ENCODE data around the gene CFAP43. TPM values are rescaled to one million over a fixed set of nuclear protein-coding genes. Genes with fewer than 3 reads are reported as not detected.

The CFAP43 gene
- total RNA-seq, 2 donors from 2014 or later: 0.12 TPM; not detected in 1

DNA sequence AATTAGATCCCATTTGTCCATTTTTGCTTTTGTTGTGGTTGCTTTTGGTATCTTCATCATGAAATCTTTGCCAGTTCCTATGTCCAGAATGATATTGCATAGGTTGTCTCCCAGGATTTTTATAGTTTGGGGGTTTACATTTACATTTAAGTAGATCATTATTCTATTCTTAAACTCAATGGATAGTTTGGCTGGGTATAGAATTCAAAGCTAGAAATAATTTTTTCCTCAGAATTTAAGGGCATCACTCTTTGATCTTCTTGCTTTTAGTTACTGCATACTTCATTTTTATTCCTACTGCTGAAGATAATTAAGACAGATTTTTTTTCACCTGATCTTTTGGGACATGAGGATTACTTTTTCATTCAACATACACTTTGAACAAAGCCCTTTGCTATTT, 80.4 kb downstream of the CFAP43 start:
- no peak overlapping the region for H3K4me3 ChIP-seq
- DNase-seq (ENCODE audit: low spot score): no peak
- no peaks in the 10 kb centered on the region for H3K36me3 ChIP-seq
- TF ChIP-seq, protein P1, sequence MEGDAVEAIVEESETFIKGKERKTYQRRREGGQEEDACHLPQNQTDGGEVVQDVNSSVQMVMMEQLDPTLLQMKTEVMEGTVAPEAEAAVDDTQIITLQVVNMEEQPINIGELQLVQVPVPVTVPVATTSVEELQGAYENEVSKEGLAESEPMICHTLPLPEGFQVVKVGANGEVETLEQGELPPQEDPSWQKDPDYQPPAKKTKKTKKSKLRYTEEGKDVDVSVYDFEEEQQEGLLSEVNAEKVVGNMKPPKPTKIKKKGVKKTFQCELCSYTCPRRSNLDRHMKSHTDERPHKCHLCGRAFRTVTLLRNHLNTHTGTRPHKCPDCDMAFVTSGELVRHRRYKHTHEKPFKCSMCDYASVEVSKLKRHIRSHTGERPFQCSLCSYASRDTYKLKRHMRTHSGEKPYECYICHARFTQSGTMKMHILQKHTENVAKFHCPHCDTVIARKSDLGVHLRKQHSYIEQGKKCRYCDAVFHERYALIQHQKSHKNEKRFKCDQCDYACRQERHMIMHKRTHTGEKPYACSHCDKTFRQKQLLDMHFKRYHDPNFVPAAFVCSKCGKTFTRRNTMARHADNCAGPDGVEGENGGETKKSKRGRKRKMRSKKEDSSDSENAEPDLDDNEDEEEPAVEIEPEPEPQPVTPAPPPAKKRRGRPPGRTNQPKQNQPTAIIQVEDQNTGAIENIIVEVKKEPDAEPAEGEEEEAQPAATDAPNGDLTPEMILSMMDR (IDR thresholded peaks at IDR 0.05): no peak
- H3K27me3 ChIP-seq: no peaks in the 10 kb centered on the region
- no peaks in the 10 kb centered on the region for H3K4me1 ChIP-seq
- H3K27ac ChIP-seq: no peak overlapping the region
- H3K9me3 ChIP-seq: peaks cover 0 to 16% of the 10 kb centered on the region in 2 donors

DNA sequence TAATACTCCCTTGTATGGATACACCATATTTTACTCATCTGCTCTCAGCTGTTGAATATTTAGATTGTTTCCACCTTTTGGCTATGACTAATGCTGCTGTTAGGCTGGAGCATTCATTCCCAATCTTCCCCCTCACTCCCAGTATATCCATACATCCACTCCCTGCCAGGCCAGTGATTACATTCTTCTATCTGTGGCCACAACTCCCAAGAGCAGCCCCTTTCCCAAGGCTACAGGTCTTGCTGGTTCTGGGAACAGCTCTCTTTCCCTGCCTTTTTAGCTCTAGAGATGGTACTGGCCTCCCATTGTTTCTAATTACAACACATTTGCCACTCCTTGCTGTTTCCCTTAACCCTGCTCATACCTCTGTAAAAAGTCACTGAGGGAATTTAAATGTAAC, 82.0 kb downstream of the CFAP43 start:
- TF ChIP-seq, protein P1 (IDR thresholded peaks at IDR 0.05): no peak
- Histone ChIP-seq H3K4me1 (no peaks in the 10 kb centered on the region), H3K9me3 (peaks cover 0 to 16% of the 10 kb centered on the region in 2 donors), H3K4me3 (no peak overlapping the region), H3K36me3 (no peaks in the 10 kb centered on the region), H3K27me3 (no peaks in the 10 kb centered on the region), H3K27ac (no peak overlapping the region)
- DNase-seq (ENCODE audit: low spot score): no peak

DNA sequence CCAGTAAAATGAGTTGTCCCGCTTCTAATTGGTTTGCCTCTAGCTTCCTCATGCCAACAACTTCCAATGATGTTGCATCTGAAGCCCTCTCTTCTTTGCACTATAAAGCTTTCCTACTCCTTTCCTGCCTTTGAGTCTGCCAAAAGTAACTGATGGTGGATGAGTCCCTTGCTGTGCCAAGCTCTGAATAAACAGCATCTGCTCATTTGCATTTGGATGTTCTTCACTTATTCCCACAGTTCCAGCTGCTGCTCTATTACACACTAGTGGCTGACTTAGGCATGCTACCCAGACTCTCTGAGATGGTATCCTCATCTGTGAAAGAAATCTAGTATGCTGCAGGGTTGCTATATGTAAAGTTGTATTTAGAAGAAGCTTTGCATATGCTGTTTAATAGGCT, 85.3 kb downstream of the CFAP43 start:
- TF ChIP-seq, protein P1 (IDR thresholded peaks at IDR 0.05): no peak
- H3K4me1 ChIP-seq: no peaks in the 10 kb centered on the region

DNA sequence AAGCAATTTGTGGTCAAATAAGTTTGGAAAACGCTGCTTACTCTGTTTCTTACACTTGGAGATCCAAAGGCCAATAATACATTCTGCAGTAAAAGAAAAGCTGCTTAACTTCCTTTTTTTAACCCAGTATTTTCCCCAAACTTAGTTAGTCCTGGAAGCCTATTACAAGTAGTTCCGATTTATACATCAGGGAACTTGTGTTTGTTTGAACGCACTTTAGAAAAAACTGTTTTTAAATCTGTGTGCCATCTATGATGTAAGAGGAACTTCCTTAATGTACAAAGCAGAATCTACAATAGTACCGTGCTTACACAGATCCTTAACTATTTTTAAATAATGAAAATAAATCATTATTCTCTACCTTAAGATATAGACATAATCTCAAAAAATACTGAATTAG, 87.2 kb downstream of the CFAP43 start:
- Histone ChIP-seq H3K4me1 (no peaks in the 10 kb centered on the region), H3K4me3 (no peak overlapping the region), H3K27ac (no peak overlapping the region), H3K9me3 (no peaks in the 10 kb centered on the region), H3K36me3 (no peaks in the 10 kb centered on the region), H3K27me3 (no peaks in the 10 kb centered on the region)
- TF ChIP-seq, protein P1 (IDR thresholded peaks at IDR 0.05): no peak
- no peak for DNase-seq (ENCODE audit: low spot score)

More for the DNA sequence above, 85.3 kb downstream of the CFAP43 start:
- Histone ChIP-seq H3K27ac (no peak overlapping the region), H3K4me3 (no peak overlapping the region), H3K27me3 (no peaks in the 10 kb centered on the region), H3K36me3 (no peaks in the 10 kb centered on the region), H3K9me3 (peaks cover 0 to 12% of the 10 kb centered on the region in 2 donors)
- no peak for DNase-seq (ENCODE audit: low spot score)

DNA sequence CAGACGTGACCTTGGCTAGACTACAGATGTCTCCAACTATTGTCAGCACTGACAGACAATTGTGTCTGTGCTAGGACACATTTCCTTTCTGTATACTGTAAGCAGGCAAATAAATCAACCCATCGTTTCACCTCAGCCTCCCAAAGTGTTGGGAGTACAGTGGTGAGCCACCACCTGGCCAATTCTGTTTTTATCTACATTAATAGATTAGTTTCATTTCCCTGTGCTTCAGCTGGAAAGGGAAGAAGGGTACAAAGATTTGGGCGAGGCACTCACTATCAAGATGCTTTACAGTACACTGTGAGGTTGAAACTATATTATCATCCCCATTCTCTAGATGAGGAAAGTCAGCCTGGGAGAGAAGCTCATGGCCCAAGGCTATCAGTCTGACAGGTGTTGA, 88.3 kb downstream of the CFAP43 start:
- no peak for DNase-seq (ENCODE audit: low spot score)
- Histone ChIP-seq H3K27ac (no peak overlapping the region), H3K4me3 (no peak overlapping the region), H3K27me3 (no peaks in the 10 kb centered on the region), H3K4me1 (no peaks in the 10 kb centered on the region), H3K36me3 (no peaks in the 10 kb centered on the region), H3K9me3 (no peaks in the 10 kb centered on the region)
- TF ChIP-seq, protein P1 (IDR thresholded peaks at IDR 0.05): no peak

DNA sequence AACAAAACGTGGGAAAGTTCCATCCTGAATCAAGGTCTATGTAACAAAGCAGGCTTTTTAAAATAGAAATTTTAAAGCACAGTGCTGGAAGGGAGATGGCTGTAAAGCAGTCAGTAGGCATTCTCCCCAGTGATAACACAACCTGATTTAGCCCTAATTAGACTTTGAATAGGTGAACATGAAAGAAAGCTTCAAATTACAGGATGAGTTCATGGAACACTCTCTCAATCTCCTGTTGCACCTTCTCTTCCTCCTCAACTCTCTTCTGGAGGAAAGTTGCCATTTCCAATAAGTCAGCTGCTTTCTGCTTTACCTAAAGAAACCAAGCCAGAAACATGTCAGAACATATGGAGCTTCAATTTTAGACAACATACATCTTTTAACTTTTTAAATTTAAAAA, 90.1 kb downstream of the CFAP43 start:
- Histone ChIP-seq H3K27me3 (no peaks in the 10 kb centered on the region), H3K4me1 (no peaks in the 10 kb centered on the region), H3K9me3 (no peaks in the 10 kb centered on the region), H3K27ac (no peak overlapping the region), H3K4me3 (no peak overlapping the region), H3K36me3 (no peaks in the 10 kb centered on the region)
- no peak for DNase-seq (ENCODE audit: low spot score)
- TF ChIP-seq, protein P1 (IDR thresholded peaks at IDR 0.05): no peak
